ENCODE measurements around the gene TMEM185A. TPM values are rescaled to one million over a fixed set of nuclear protein-coding genes. Genes with fewer than 3 reads are reported as not detected.
"Not testable (repeated sequence)": the region's sequence is repeated elsewhere in the genome, so short reads cannot be mapped to it uniquely, and the experiment has no call there.

The TMEM185A gene
- total RNA-seq, 1 donor from 2014 or later, result 31.4 TPM

DNA sequence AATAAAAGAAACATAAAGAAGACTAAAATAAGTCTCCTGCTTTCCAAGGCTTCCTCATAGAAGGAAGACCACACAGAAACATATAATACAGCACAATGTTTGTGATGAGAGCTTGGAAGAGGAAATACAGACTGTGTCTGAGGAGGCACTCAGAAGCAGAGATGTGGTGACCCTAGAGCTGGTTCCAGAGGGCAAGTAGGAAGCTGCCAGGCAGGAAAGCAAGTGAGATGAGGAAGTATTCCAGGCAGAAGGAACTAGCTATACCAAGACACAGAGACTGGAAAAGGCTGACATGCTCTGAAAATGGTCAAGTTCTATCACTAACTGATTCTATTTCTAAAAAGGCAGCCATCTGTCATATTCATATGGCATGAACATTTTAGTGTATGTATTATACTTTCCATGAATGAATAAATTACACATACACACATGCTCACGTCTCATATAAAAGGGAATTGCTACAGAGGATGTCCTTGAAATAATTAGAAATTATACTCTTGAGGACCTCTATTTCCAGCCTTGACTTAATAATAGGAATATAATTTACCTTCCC is 19.9 kb downstream of the TMEM185A start:
- H3K27ac Mint-ChIP-seq, result no peak overlapping the region
- no peaks in the 10 kb centered on the region for H3K36me3 Mint-ChIP-seq
- no peaks in the 10 kb centered on the region for H3K9me3 Mint-ChIP-seq
- DNase-seq (ENCODE audit: extremely low spot score, unreplicated experiment), result no peak
- H3K27me3 Mint-ChIP-seq, result no peaks in the 10 kb centered on the region
- TF ChIP-seq, protein P1, sequence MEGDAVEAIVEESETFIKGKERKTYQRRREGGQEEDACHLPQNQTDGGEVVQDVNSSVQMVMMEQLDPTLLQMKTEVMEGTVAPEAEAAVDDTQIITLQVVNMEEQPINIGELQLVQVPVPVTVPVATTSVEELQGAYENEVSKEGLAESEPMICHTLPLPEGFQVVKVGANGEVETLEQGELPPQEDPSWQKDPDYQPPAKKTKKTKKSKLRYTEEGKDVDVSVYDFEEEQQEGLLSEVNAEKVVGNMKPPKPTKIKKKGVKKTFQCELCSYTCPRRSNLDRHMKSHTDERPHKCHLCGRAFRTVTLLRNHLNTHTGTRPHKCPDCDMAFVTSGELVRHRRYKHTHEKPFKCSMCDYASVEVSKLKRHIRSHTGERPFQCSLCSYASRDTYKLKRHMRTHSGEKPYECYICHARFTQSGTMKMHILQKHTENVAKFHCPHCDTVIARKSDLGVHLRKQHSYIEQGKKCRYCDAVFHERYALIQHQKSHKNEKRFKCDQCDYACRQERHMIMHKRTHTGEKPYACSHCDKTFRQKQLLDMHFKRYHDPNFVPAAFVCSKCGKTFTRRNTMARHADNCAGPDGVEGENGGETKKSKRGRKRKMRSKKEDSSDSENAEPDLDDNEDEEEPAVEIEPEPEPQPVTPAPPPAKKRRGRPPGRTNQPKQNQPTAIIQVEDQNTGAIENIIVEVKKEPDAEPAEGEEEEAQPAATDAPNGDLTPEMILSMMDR (conservative IDR thresholded peaks at IDR 0.05), result no peak
- H3K4me3 Mint-ChIP-seq, result no peak overlapping the region
- H3K4me1 Mint-ChIP-seq (ENCODE audit: unreplicated experiment), result no peaks in the 10 kb centered on the region

DNA sequence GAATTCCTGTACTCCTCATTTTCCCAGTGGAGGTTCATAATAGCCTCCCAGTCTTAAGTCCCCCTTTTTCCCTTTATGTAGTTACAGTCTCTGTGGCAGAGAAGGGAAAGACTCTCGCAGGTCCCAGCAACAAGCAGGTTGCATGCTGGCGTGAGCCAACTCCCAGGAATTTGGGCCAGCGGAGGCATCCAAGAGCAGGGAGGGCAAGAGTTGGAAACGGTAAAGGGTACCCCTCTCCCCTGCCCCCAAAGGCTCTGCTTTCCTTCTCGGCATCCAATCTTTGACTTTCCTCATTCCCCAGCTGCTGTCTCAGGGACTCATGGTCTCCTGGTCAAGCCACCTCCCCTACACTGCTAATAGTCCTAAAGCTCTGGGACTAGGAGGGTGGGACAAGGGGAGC is 21.1 kb downstream of the TMEM185A start:
- Mint-ChIP-seq H3K36me3 (no peaks in the 10 kb centered on the region), H3K4me1 (ENCODE audit: unreplicated experiment) (no peaks in the 10 kb centered on the region), H3K27me3 (no peaks in the 10 kb centered on the region), H3K4me3 (no peak overlapping the region), H3K27ac (no peak overlapping the region), H3K9me3 (no peaks in the 10 kb centered on the region)
- no peak for DNase-seq (ENCODE audit: extremely low spot score, unreplicated experiment)
- TF ChIP-seq, protein P1 (conservative IDR thresholded peaks at IDR 0.05), result no peak

- H3K36me3 Mint-ChIP-seq, result peaks cover 4% of the 10 kb centered on the region
- no peak for DNase-seq (ENCODE audit: extremely low spot score, unreplicated experiment)
- TF ChIP-seq, protein P1 (conservative IDR thresholded peaks at IDR 0.05), result no peak
- no peaks in the 10 kb centered on the region for H3K27me3 Mint-ChIP-seq
- H3K4me3 Mint-ChIP-seq, result no peak overlapping the region
- H3K9me3 Mint-ChIP-seq, result no peaks in the 10 kb centered on the region
- H3K4me1 Mint-ChIP-seq (ENCODE audit: unreplicated experiment), result no peaks in the 10 kb centered on the region
- no peak overlapping the region for H3K27ac Mint-ChIP-seq
Observed at GRCh38 chrX:149607699-149608098, 23.9 kb downstream of the TMEM185A start.

DNA sequence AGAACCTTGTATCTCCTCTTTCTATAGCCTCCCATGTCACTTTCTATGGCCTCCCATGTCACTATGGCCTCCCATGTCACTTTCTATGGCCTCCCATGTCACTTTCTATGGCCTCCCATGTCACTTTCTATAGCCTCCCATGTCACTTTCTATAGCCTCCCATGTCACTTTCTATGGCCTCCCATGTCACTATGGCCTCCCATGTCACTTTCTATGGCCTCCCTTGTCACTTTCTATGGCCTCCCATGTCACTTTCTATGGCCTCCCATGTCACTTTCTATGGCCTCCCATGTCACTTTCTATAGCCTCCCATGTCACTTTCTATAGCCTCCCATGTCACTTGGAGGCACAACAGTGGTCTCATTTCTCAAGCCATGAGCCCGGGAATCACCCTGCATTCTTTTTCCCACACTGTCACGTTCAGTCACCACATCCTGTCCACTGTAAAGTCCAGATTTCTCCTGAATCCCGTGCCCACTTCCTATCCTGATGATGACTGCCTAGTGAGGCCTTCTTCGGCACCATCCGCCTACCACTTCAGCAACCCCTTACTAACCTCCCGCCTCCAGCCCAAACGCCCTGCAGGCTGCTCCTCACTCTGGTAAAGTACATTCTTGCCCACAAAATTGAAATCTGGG is 26.2 kb downstream of the TMEM185A start:
- not testable (repeated sequence) for H3K27me3 Mint-ChIP-seq; H3K4me1 Mint-ChIP-seq (ENCODE audit: unreplicated experiment); H3K4me3 Mint-ChIP-seq; H3K27ac Mint-ChIP-seq; H3K36me3 Mint-ChIP-seq; H3K9me3 Mint-ChIP-seq; DNase-seq (ENCODE audit: extremely low spot score, unreplicated experiment)

GRCh38 chrX:149598603-149599002 is 33.0 kb downstream of the TMEM185A start:
- not testable (repeated sequence) for H3K9me3 Mint-ChIP-seq; H3K27ac Mint-ChIP-seq; H3K27me3 Mint-ChIP-seq; H3K36me3 Mint-ChIP-seq; H3K4me1 Mint-ChIP-seq (ENCODE audit: unreplicated experiment); H3K4me3 Mint-ChIP-seq; DNase-seq (ENCODE audit: extremely low spot score, unreplicated experiment)

DNA sequence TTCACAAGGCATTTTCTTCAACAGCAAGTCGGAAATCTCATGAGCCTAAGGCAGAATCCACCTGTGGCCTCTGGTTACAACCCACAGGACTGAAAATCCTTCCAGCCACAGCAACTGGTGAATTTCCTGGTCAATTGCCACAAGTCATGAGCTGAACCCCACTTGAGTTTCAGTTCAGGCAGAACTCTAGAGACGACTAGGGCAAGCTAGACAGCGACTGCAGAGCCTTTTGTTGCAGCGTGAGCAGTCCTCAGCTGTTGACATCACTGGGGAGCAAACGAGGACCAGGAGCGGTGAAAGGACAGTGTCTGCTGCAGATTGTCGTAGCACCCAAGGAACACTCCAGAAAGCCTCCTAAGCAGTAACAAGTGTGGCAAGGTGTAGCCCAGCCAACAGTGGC is 35.6 kb downstream of the TMEM185A start:
- not testable (repeated sequence) for H3K36me3 Mint-ChIP-seq; H3K4me1 Mint-ChIP-seq (ENCODE audit: unreplicated experiment); H3K27ac Mint-ChIP-seq; DNase-seq (ENCODE audit: extremely low spot score, unreplicated experiment); H3K9me3 Mint-ChIP-seq; H3K27me3 Mint-ChIP-seq; H3K4me3 Mint-ChIP-seq

DNA sequence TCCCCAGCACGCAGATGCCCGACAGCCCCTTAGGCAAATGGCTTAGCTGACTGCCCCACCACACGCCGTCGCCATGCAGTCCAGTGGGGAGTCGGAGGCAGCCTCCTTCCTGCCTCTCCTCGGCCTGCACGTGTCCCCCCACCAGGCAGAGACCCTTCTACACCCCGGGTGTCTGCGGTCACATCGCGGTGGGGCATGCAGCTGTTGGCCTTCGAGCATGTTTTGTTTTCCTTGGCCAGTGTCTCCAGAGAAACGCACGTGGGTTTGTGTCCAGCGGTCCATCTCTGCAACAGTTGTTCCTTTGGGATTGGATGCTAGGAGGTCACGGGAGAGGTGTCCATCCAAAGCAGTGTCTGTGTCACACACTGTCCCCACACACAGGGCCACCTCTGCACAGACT is 36.4 kb downstream of the TMEM185A start, which contains the start of gene HSFX2:
HSFX2 (minus strand) TSS at position 101 of the 400 bp plus-strand sequence. CDS start 614 bp downstream, outside the sequence.
- not testable (repeated sequence) for DNase-seq (ENCODE audit: extremely low spot score, unreplicated experiment); H3K27ac Mint-ChIP-seq; H3K4me3 Mint-ChIP-seq; H3K9me3 Mint-ChIP-seq; H3K36me3 Mint-ChIP-seq; H3K4me1 Mint-ChIP-seq (ENCODE audit: unreplicated experiment); H3K27me3 Mint-ChIP-seq

DNA sequence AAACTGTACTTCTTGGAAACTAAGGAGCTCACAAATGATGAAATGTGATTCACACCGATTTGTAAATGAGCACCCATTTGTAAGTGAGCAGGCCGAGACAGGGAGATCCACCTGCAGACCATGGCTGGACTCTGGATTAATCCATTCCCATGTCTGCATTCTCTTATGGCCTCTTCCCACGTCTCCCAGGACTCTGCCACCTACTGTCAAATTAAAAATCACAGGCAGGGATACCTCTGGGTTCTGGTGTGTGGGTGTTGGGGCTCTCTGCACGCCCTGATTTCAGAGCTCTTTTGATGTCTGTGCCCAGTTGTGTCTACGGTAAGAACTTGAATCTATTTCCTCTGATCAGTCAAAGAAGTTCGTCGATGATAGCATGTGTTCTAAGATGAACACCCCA is 40.6 kb downstream of the TMEM185A start:
- H3K27me3 Mint-ChIP-seq; H3K27ac Mint-ChIP-seq; H3K4me3 Mint-ChIP-seq; H3K36me3 Mint-ChIP-seq; H3K4me1 Mint-ChIP-seq (ENCODE audit: unreplicated experiment); H3K9me3 Mint-ChIP-seq; DNase-seq (ENCODE audit: extremely low spot score, unreplicated experiment): not testable (repeated sequence)

DNA sequence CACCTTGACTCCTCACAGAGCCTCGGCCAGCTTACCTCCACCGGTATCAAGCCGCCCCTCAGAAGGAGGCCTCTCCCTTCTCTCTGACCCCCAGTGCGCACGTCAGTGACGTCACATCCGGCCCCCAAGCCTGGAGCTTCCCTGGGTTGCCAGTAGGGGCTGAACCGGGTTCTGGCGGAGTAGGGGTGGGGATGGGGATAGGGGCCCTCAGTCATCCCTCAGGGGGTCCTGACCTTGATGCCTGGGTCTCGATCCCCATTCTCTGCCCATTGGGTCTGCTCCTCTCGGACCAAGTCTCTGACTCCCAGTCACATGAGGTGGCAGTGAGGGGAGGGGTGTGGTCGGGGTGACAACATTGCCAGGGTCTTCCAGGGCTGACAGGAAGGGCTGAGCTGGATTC is 44.2 kb downstream of the TMEM185A start, which contains the start of gene MAGEA9B:
MAGEA9B (minus strand) TSS at position 101 of the 400 bp plus-strand sequence. CDS start 4,280 bp downstream, outside the sequence.
- H3K27me3 Mint-ChIP-seq; H3K9me3 Mint-ChIP-seq; DNase-seq (ENCODE audit: extremely low spot score, unreplicated experiment); H3K27ac Mint-ChIP-seq; H3K4me1 Mint-ChIP-seq (ENCODE audit: unreplicated experiment); H3K4me3 Mint-ChIP-seq; H3K36me3 Mint-ChIP-seq: not testable (repeated sequence)

DNA sequence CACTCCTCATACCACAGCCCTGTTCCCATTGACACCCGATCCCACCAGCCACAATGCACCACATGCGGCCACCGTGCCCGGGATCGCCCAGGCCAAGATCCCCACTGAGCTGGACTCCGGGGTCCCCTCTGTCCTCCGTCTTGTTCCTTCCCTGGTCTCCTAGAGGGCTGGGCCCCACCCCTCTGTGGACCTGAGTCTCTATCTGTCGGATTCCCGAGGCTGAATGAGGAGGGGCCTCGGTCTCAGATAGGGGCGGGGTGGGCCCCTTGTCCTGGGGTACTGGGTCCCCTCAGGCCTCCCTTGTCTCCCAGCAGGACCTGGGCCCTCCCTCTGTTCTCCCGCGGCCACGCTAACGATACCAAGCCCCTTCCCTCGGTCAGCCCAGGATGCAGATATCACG is 46.0 kb downstream of the TMEM185A start:
- H3K36me3 Mint-ChIP-seq; H3K27ac Mint-ChIP-seq; DNase-seq (ENCODE audit: extremely low spot score, unreplicated experiment); H3K4me3 Mint-ChIP-seq; H3K27me3 Mint-ChIP-seq; H3K4me1 Mint-ChIP-seq (ENCODE audit: unreplicated experiment); H3K9me3 Mint-ChIP-seq: not testable (repeated sequence)

DNA sequence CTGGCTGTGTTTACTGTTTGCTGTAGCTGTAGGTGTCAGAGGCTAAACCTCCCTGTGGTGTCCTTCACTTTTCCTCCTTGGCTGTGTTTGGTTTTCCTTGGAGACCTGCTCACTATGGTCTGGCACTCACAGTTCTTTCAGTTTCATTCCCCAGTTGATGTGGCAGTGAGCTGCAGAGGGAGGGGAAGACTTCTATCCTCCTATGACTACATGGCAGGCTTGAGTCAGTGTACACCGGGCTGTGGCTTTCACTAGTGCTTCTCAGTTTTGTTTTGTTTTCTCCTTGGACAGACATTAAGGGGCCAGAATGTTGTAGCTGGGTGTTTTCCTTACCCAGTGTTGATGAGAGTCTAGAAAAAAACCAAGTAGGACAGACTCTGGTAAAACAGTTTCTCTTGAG is 58.1 kb downstream of the TMEM185A start:
- not testable (repeated sequence) for DNase-seq (ENCODE audit: extremely low spot score, unreplicated experiment); H3K27me3 Mint-ChIP-seq; H3K27ac Mint-ChIP-seq

More for the DNA sequence above, 58.1 kb downstream of the TMEM185A start:
- not testable (repeated sequence) for H3K4me3 Mint-ChIP-seq; H3K4me1 Mint-ChIP-seq (ENCODE audit: unreplicated experiment); H3K9me3 Mint-ChIP-seq; H3K36me3 Mint-ChIP-seq
